ENCODE results near the gene CLMN. TPM values are rescaled to one million over a fixed set of nuclear protein-coding genes. Genes with fewer than 3 reads are reported as not detected.

Gene CLMN
- total and polyA plus RNA-seq, 2 experiments from 2014 or later: 3.2 to 5.7 TPM

GRCh38 chr14:95364481-95365209 lies 44.9 kb upstream of the CLMN start:
- H3K27me3 Mint-ChIP-seq (ENCODE audit: insufficient read depth, low read depth, poor library complexity): peaks cover 16% of the 10 kb centered on the region
- no peak for DNase-seq (ENCODE audit: low spot score)
- Histone ChIP-seq H3K4me3 (no peak overlapping the region), H3K4me1 (ENCODE audit: insufficient read depth) (peaks cover 24% of the 10 kb centered on the region), H3K79me2 (replicated peaks; ENCODE audit: insufficient read depth) (no peaks in the 10 kb centered on the region), H3F3A (replicated peaks; ENCODE audit: low read depth) (peaks cover 4% of the 10 kb centered on the region), H2AFZ (no peak overlapping the region), H3K9me2 (ENCODE audit: insufficient read depth) (no peaks in the 10 kb centered on the region), H3K27me3 (ENCODE audit: insufficient read depth) (peaks cover 6% of the 10 kb centered on the region; the same call in 1 of the 2 replicates), H4K20me1 (replicated peaks; ENCODE audit: insufficient read depth) (no peaks in the 10 kb centered on the region), H3K27ac (ENCODE audit: low read depth) (no peak overlapping the region), H3K4me2 (no peak overlapping the region), H3K36me3 (ENCODE audit: insufficient read depth) (no peaks in the 10 kb centered on the region)
- no peaks in the 10 kb centered on the region for H3K36me3 Mint-ChIP-seq (ENCODE audit: low read depth)
- H3K4me3 Mint-ChIP-seq: no peak overlapping the region; the same call in 2 of the 3 replicates
- H3K4me1 Mint-ChIP-seq: peaks cover 42% of the 10 kb centered on the region
- ATAC-seq: no peak
- H3K9me3 Mint-ChIP-seq: no peaks in the 10 kb centered on the region; the same call in 2 of the 3 replicates
- no peak overlapping the region for H3K27ac Mint-ChIP-seq
- no peak for TF ChIP-seq ZNF114 (CRISPR knock-in tag; IDR thresholded peaks at IDR 0.05)
- TF ChIP-seq EZH2phosphoT487 (IDR thresholded peaks at IDR 0.05; ENCODE audit: unreplicated experiment): no peak

GRCh38 chr14:95363468-95363954 lies 43.8 kb upstream of the CLMN start:
- H3K9me2 ChIP-seq (ENCODE audit: insufficient read depth): no peaks in the 10 kb centered on the region
- no peaks in the 10 kb centered on the region; the same call in 2 of the 3 replicates for H3K9me3 Mint-ChIP-seq
- no peak overlapping the region for H2AFZ ChIP-seq
- no peaks in the 10 kb centered on the region for H3K36me3 ChIP-seq (ENCODE audit: insufficient read depth)
- no peak overlapping the region for H3K27ac Mint-ChIP-seq
- H3K27ac ChIP-seq (ENCODE audit: low read depth): no peak overlapping the region
- TF ChIP-seq ZNF331 (CRISPR knock-in tag; IDR thresholded peaks at IDR 0.05; ENCODE audit: low read depth) (no peak), CREB1 (CRISPR knock-in tag; IDR thresholded peaks at IDR 0.05; ENCODE audit: low read depth) (no peak), CTCF (conservative IDR thresholded peaks at IDR 0.05; ENCODE audit: low read depth in 2 of 2) (no peak), NANOG (IDR thresholded peaks at IDR 0.05; ENCODE audit: borderline replicate concordance) (no peak), ZNF462 (CRISPR knock-in tag; IDR thresholded peaks at IDR 0.05) (no peak), ETS1 (IDR thresholded peaks at IDR 0.05) (no peak), JUNB (IDR thresholded peaks at IDR 0.05; ENCODE audit: unreplicated experiment) (no peak), EZH2phosphoT487 (IDR thresholded peaks at IDR 0.05; ENCODE audit: unreplicated experiment) (no peak)
- peaks cover 6% of the 10 kb centered on the region; the same call in 1 of the 2 replicates for H3K27me3 ChIP-seq (ENCODE audit: insufficient read depth)
- DNase-seq (ENCODE audit: low spot score) (no peak), ATAC-seq (no peak)
- H4K20me1 ChIP-seq (replicated peaks; ENCODE audit: insufficient read depth): no peaks in the 10 kb centered on the region
- H3K4me3 ChIP-seq: no peak overlapping the region
- H3K4me1 Mint-ChIP-seq: peaks cover 35% of the 10 kb centered on the region
- peaks cover 16% of the 10 kb centered on the region for H3K27me3 Mint-ChIP-seq (ENCODE audit: insufficient read depth, low read depth, poor library complexity)
- no peak overlapping the region for H3K4me2 ChIP-seq
- H3K4me1 ChIP-seq (ENCODE audit: insufficient read depth): peaks cover 23% of the 10 kb centered on the region
- peaks cover 4% of the 10 kb centered on the region for H3F3A ChIP-seq (replicated peaks; ENCODE audit: low read depth)
- no peaks in the 10 kb centered on the region for H3K36me3 Mint-ChIP-seq (ENCODE audit: low read depth)
- H3K4me3 Mint-ChIP-seq: no peak overlapping the region
- H3K79me2 ChIP-seq (replicated peaks; ENCODE audit: insufficient read depth): no peaks in the 10 kb centered on the region
